GM12892 (cell line): Measurements from ENCODE around the gene HPGDS.
"Not testable (repeated sequence)": the region's sequence is repeated elsewhere in the genome, so short reads cannot be mapped to it uniquely, and the experiment has no call there.

Experiments used
- DNase-seq: peaks from one replicate; pipeline ENCODE4 v3.0.0; 2011; ENCODE audit not compliant: insufficient read length
- FAIRE-seq: peaks from 2 replicates; lab custom pipeline; 2011; peaks lifted over from hg19 to GRCh38; lab: Jason Lieb, UNC
- POLR2A ChIP-seq: IDR thresholded peaks from 2 replicates; pipeline ENCODE4 v1.6.1; 2011; ENCODE audit warnings: low read depth, low read length, control low read depth
- POLR2AphosphoS5 ChIP-seq: IDR thresholded peaks from 2 replicates; pipeline ENCODE4 v1.6.1; 2011; ENCODE audit warnings: low read depth, low read length, control low read depth
- TAF1 ChIP-seq: IDR thresholded peaks from 2 replicates; pipeline ENCODE4 v1.6.1; 2011; ENCODE audit warnings: low read depth, mild to moderate bottlenecking, control low read depth, low read length, borderline replicate concordance

HPGDS gene

DNA sequence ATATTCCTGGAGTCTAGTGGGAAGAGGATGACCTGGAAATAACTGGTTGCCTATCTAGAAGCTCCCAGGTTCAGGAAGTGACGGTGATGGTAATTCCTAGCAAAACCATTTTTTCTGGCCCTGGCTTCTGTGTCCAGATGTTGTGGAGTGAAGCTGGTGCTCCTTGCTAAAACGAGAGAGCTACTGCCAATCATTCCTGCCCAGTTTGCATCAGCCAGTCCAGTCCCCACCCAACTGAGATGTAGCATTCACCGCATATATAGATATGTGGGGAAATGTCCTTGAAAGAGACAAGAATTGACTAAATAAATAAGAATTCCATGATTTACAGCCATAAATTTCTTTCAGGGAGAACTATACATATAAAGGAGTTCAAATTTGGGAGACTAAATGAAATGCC, 6.3 kb downstream of the HPGDS start:
- FAIRE-seq (no peak), DNase-seq (no peak)
- TF ChIP-seq POLR2AphosphoS5 (no peak), TAF1 (no peak), POLR2A (no peak)

DNA sequence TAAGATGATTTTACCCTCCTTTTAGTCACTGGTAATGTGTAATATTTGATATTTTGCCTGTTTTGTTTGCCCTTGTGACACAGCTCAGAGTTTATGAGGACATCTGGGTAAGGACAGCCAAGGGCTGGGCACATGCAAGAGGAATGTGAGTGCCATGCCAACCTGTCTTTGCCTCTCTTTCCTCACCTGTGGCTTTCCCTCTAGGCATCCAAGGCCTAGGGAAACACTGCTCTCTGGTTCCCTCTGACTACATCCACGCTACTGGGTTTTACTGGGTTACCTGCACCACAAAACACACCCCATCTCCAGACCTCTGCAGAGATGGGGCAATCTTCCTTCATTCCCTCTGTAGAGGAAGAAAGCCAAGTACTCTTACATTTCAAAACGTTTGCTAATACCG, 7.7 kb downstream of the HPGDS start:
- FAIRE-seq, result no peak
- TF ChIP-seq TAF1, result no peak
- no peak for DNase-seq

DNA sequence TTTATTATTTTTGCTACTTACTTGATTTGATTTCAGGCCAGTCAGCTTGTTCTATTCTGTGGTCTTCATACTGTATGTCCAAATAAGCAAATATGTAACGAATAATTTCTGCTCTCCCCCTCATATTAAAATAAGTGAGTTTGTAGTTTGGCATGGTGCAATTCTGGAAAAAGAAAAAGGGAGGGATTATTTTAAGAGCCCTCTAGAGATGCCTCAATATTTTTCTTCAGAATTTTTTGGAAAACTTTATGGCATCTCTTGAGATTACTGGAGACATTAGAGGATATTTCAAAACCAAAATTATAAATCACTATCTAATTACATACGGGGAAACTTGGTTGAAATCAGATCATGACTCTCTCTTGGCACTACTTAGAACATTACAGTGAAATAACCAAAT, 8.2 kb downstream of the HPGDS start:
- TF ChIP-seq TAF1 (no peak), POLR2A (no peak), POLR2AphosphoS5 (no peak)
- no peak for DNase-seq
- no peak for FAIRE-seq

DNA sequence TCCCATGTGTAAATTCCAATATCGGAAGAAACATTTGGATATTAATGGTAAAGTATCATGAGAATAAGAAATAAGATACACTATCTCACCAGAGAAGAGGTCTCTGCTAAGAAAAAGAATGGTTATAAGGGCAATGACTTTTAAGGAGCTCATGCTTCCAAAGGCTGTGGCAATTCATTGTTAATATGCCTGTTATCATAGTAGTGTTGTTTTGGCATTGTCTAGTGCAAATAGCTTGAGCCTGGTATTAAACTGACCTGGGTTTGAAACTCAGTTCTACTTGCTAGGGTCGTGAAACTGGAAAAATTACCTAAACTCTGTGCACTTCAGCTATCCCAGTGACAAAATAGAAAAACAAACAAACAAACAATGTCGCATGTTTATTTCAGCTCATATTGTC, 8.8 kb downstream of the HPGDS start:
- FAIRE-seq (no peak), DNase-seq (no peak)
- no peak for TF ChIP-seq TAF1
- TF ChIP-seq POLR2A, result no peak
- no peak for TF ChIP-seq POLR2AphosphoS5

DNA sequence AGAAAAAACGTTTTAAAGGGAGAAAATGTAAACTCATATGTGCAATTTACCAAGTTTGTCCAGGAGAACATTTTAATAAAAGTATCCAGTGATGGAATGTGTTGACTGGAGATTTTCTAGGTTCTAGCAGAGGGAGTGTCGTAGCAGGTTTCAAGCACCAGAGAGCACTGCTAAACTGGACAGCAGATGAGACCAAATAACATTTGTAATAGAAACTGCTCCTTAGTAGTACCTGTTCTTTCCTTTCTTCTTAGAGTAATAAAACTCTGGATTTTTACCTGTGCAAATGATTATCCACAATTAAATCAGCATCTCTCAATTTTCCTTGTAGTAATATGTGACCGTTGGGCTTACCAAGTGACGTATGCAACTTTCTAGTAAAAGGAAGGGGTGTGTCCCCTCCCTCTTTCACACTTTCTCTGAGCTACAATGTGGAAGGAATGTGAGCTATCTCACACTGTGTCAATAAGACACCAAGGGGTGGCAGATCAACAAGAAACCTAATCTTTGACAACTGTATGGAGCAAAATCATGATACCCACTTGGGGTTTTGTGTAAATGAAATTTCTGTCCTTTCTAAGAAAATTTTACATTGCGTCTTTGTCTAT, 9.5 kb downstream of the HPGDS start:
- TF ChIP-seq POLR2A, result no peak
- no peak for TF ChIP-seq TAF1
- TF ChIP-seq POLR2AphosphoS5, result no peak
- DNase-seq, result no peak
- FAIRE-seq, result peak; percentile 17

DNA sequence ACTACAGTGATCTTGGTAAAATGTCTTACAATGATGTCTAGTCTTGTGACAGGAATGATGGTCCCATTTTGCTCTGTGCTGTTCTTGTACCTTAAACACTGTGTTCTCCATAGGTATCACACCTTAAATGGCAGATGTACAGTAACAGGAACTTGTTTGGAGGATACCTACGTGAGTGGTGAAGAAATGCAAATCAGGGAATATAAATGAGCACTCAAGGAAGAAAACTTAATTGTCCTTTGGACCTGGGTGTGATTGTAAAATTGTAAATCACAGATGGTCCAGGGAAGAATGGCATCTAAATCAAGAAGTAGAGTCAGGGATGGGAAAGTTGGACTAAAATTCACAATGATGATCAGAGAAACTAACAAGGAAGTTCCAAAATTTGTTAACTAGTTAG, 12.7 kb downstream of the HPGDS start:
- FAIRE-seq, result no peak

DNA sequence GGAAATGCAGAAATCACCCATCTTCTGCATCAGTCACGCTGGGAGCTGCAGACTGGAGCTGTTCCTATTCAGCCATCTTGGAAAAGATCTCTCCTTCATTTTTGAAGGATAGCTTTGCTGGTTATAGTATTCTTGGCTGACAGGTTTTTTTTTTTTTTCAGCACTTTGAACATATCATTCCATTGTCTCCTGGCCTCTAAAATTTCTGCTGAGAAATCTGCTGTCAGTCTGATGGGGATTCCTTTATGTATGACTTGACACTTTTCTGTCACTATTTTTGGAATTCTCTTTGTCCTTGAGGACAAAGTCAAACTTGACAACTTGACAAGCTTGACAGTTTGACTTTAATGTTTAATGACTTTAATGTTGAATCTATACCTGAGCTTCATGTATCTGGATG, 16.8 kb downstream of the HPGDS start:
- DNase-seq (no peak), FAIRE-seq (no peak)
- TF ChIP-seq TAF1, result no peak
- TF ChIP-seq POLR2AphosphoS5, result no peak
- no peak for TF ChIP-seq POLR2A

More for the DNA sequence above, 12.7 kb downstream of the HPGDS start:
- TF ChIP-seq POLR2AphosphoS5 (no peak), POLR2A (no peak)
- no peak for DNase-seq

DNA sequence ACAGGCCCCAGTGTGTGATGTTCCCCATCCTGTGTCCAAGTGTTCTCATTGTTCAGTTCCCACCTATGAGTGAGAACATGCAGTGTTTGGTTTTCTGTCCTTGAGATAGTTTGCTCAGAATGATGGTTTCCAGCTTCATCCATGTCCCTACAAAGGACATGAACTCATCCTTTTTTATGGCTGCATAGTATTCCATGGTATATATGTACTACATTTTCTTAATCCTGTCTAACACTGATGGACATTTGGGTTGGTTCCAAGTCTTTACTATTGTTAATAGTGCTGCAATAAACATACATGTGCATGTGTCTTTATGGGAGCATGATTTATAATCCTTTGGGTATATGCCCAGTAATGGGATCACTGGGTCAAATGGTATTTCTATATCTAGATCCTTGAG, 22.7 kb downstream of the HPGDS start:
- FAIRE-seq, DNase-seq: not testable (repeated sequence)

DNA sequence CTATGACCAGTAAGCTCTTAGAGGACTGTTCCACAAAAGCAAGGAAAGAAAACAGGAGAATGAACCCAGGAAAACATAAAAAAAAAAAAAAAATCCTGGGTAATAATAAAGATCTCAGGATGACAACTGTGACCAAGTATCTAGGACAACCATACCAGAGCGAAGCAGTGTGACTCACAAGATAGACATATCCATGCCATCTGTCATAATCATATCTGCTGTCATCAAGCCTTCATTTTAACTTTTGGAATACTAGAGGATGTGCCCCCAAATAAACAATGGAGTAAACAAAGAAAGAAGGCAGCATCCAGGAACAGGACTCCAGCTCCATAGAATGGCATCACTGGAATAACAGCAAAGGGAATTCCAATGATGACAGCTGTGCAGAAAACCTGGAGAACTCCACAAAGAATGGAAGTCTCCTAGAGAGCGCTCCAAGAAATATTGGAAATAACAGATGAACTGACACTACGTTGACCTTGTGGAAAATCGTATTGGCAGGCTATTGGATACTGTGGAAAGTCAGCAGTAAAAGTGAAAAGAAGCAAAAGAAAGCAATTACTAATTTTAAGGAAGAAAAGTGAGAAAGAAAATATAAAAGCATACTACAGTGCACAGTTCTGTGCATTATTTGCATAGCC, 35.3 kb downstream of the HPGDS start:
- no peak for TF ChIP-seq POLR2AphosphoS5
- no peak for TF ChIP-seq TAF1
- TF ChIP-seq POLR2A, result no peak
- FAIRE-seq, result no peak
- no peak for DNase-seq

DNA sequence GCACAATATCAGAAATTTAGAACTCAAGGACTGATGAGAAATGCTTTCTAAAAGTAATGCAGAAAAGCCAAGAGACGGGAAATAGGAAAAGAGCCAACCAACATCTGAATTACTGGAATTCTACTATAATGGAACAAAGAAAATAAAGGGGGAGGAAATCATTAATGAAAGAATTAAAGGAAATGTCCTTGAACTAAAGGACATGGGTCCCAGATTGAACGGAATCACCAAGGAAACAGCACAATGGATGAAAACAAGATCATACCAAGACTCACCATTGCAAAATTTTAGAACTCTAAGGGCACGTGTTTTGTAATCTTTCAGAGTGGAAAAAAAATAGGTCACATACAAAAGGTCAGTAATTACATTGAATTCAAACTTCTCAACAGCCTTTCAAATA, 35.9 kb downstream of the HPGDS start:
- no peak for FAIRE-seq
- no peak for TF ChIP-seq TAF1
- no peak for TF ChIP-seq POLR2AphosphoS5
- TF ChIP-seq POLR2A, result no peak
- DNase-seq, result no peak

DNA sequence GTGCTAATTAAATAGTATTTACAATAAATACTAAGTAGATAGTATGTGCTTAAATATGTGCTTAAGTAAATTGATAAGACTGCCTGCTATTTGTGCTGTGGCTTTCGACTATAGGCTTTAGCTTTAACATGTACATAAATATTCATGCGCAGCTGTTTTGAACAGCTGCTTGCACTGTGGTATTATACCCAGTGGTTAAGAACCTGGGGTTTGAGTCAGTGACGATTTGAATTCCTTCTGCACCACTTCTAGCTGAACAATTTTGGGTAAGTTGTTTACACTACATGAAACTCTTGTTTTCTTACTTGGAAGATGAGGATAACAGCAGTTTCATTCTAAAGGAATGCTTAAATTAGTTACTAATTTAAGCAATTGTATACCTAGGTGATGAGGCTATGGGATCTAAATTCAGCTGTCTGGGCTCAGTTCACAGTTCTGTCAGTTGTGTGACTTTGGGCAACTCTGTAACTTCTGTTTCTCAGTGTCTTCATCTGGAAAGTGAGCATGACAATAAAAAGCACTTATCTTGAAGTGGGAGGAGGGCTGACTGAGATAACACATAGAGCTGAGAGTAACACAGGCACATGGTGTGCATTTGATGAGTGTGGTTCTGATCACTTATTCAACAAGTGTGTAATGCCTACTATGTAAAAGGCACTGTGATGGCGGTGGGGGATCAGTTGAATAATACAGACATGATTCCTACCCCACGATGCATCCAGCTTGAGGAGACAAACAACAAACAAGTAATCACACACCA, 37.0 kb downstream of the HPGDS start:
- FAIRE-seq (peak; percentile 72), DNase-seq (no peak)
- TF ChIP-seq TAF1 (no peak), POLR2AphosphoS5 (no peak), POLR2A (no peak)

DNA sequence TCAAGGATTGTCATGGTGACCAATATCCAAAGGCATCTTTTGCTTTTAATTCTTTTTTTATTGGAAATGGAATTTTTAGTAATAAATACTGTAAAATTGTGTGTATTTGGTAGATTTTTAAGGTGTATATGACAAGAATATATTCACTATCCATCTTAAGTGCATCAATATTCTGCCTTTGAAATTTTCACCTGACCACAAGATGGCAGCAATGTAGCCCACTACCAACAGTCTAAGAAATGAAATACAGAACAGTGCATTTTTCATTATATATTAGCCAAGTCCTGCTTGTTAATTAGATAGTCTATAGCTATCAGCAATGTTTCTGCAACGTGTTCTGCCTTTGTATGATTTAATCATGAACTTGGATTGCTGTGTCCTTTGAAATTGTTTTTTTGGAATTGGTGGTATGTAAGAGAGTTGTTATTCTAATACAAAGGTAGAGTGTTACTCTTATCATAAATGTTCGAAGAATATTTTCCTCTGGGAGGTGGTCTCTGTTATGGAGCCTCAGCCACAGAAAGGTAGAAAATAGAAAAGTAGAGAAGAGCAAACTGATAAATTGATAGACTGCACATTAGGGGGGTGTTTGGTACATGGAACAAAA, 38.2 kb downstream of the HPGDS start:
- FAIRE-seq (peak; percentile 67), DNase-seq (no peak)
- no peak for TF ChIP-seq POLR2A
